Suprapubic skin (tissue), 4 donors: ENCODE data around the gene DUSP18.

Experiments
- EP300 ChIP-seq: sonication (generic); formaldehyde crosslinking; IDR thresholded peaks from one replicate; pipeline ENCODE4 v1.6.1; 2017; ENCODE audit warnings: antibody characterized with exemption
- POLR2A ChIP-seq, 2 donors: fragments of 450-650 bp; IDR thresholded peaks; one replicate each; pipeline ENCODE4 v1.6.1; 2017; ENCODE audit warnings: antibody characterized with exemption in 2 of 2, mild to moderate bottlenecking in 2 of 2, moderate library complexity in 2 of 2
- POLR2AphosphoS5 ChIP-seq, 3 donors: sonication (generic); formaldehyde crosslinking; IDR thresholded peaks; one replicate each; pipeline ENCODE4 v1.6.1; 2017; ENCODE audit warnings: antibody characterized with exemption in 3 of 3
- TF ChIP-seq, protein P1 (sequence below), 2 donors: fragments of 200-600 bp in 1 of 2; fragments of 450-650 bp in 1 of 2; sonication (generic) in 1 of 2; IDR thresholded peaks; one replicate each; pipeline ENCODE4 v1.5.1; 2016 to 2019; ENCODE audit warnings: antibody characterized with exemption in 2 of 2, mild to moderate bottlenecking in 1 of 2, moderate library complexity in 1 of 2

DNA sequence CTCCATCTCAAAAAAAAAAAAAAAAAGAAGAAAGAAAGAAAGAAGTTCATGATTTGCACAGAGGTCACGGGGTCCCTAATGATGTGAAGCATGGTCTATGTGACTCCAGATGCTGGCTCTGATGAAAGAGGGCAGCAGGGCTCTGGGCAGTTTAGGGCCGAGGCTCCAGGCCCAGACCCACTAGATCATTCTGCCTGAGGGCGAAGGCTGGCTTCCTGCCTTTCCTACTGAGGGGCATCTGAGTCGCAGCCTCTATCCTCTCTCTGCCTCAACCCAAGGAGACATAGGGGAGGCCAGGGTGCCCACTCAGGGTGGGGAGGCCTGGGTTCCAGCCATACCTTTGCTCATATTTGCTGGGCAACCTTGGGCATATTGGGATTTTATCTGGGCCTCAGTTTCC, 27.3 kb downstream of the DUSP18 start:
- TF ChIP-seq POLR2A (IDR thresholded peaks at IDR 0.05) (no peak), EP300 (no peak), POLR2AphosphoS5 (IDR thresholded peaks at IDR 0.05) (no peak)
- TF ChIP-seq, protein P1, sequence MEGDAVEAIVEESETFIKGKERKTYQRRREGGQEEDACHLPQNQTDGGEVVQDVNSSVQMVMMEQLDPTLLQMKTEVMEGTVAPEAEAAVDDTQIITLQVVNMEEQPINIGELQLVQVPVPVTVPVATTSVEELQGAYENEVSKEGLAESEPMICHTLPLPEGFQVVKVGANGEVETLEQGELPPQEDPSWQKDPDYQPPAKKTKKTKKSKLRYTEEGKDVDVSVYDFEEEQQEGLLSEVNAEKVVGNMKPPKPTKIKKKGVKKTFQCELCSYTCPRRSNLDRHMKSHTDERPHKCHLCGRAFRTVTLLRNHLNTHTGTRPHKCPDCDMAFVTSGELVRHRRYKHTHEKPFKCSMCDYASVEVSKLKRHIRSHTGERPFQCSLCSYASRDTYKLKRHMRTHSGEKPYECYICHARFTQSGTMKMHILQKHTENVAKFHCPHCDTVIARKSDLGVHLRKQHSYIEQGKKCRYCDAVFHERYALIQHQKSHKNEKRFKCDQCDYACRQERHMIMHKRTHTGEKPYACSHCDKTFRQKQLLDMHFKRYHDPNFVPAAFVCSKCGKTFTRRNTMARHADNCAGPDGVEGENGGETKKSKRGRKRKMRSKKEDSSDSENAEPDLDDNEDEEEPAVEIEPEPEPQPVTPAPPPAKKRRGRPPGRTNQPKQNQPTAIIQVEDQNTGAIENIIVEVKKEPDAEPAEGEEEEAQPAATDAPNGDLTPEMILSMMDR (IDR thresholded peaks at IDR 0.05) = no peak
